NB4 (cell line): ENCODE measurements around the gene GLRX.
"Not testable (repeated sequence)": the region's sequence is repeated elsewhere in the genome, so short reads cannot be mapped to it uniquely, and the experiment has no call there.

Experiments
- DNase-seq: peaks from one replicate; pipeline ENCODE4 v3.0.0; 2010; ENCODE audit warnings: low read depth
- H3K4me3 ChIP-seq: one replicate; pipeline ENCODE4 v1.5.1; 2011; ENCODE audit warnings: mild to moderate bottlenecking, low read depth, low read length, moderate library complexity
- MYC ChIP-seq: IDR thresholded peaks from 2 replicates; pipeline ENCODE4 v1.6.1; 2011; ENCODE audit warnings: low read depth, low read length
- POLR2A ChIP-seq: IDR thresholded peaks from 2 replicates; pipeline ENCODE4 v1.6.1; 2011; ENCODE audit warnings: mild to moderate bottlenecking; ENCODE audit not compliant: insufficient read length; ENCODE audit errors: extremely low read depth
- TF ChIP-seq, protein P1 (sequence below): IDR thresholded peaks from one replicate; pipeline ENCODE4 v1.5.1; 2012; ENCODE audit warnings: low read depth, low read length
- TF ChIP-seq, protein P2 (sequence below): IDR thresholded peaks from 2 replicates; pipeline ENCODE4 v1.6.1; 2011; ENCODE audit warnings: low read depth, low read length

Gene GLRX

DNA sequence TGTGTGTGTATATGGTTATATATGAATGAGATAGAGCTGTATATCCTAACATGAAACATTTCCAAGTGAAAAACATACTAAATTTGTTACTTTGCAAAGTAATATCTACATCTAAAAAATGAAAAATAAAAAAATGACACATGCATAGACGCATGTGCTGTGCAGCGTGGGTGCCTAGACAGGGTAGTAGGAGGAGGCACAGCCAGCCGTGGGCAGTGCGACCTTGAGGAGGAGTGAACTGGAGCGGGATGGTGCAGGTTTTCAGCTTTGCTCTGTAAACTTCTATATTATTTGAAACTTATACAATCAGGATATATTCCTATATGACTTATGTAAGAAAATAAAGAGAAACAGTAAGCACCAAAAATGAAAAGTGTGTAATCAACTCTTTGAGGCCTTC is 15.0 kb upstream of the GLRX start:
- no peak overlapping the region for H3K4me3 ChIP-seq
- no peak for DNase-seq
- TF ChIP-seq, protein P1, sequence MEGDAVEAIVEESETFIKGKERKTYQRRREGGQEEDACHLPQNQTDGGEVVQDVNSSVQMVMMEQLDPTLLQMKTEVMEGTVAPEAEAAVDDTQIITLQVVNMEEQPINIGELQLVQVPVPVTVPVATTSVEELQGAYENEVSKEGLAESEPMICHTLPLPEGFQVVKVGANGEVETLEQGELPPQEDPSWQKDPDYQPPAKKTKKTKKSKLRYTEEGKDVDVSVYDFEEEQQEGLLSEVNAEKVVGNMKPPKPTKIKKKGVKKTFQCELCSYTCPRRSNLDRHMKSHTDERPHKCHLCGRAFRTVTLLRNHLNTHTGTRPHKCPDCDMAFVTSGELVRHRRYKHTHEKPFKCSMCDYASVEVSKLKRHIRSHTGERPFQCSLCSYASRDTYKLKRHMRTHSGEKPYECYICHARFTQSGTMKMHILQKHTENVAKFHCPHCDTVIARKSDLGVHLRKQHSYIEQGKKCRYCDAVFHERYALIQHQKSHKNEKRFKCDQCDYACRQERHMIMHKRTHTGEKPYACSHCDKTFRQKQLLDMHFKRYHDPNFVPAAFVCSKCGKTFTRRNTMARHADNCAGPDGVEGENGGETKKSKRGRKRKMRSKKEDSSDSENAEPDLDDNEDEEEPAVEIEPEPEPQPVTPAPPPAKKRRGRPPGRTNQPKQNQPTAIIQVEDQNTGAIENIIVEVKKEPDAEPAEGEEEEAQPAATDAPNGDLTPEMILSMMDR, result no peak
- TF ChIP-seq MYC (no peak), POLR2A (no peak)
- TF ChIP-seq, protein P2, sequence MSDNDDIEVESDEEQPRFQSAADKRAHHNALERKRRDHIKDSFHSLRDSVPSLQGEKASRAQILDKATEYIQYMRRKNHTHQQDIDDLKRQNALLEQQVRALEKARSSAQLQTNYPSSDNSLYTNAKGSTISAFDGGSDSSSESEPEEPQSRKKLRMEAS, result no peak

DNA sequence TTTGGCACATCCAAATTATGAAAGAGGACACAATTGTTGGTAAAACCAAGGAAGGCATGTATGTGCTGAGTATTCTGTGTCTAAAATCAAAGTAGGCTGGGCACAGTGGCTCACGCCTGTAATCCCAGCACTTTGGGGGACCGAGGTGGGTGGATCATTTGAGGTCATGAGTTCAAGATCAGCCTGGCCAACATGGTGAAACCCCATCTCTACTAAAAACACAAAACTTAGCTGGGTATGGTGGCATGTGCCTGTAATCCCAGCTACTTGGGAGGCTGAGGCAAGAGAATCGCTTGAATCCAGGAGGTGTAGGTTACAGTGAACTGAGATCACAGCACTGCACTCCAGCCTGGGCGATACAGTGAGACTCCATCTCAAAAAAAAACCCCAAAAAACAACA is 14.4 kb upstream of the GLRX start:
- H3K4me3 ChIP-seq, DNase-seq: not testable (repeated sequence)

DNA sequence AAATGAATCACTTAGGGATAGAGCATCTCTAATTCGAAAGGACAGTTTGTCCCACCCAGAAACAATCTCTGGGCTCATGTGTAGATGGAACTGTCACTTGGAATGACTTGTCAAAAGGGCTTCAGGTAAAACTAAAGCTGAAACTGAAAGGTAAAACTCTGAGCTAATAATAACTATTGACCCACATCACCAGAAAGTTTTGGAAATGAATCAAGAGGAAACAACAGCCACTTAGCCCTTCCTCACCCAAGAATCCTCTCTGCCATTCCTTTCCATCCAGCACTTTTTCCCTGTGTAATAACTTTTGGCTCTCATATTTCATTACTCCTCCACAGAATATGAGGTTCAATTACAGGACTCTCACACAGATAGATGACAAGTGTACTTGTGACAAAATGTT is 14.0 kb upstream of the GLRX start:
- H3K4me3 ChIP-seq, result peak overlapping the region; percentile 62
- no peak for DNase-seq
- TF ChIP-seq MYC, result no peak
- TF ChIP-seq POLR2A, result no peak
- TF ChIP-seq, protein P1, result no peak
- TF ChIP-seq, protein P2, result no peak

DNA sequence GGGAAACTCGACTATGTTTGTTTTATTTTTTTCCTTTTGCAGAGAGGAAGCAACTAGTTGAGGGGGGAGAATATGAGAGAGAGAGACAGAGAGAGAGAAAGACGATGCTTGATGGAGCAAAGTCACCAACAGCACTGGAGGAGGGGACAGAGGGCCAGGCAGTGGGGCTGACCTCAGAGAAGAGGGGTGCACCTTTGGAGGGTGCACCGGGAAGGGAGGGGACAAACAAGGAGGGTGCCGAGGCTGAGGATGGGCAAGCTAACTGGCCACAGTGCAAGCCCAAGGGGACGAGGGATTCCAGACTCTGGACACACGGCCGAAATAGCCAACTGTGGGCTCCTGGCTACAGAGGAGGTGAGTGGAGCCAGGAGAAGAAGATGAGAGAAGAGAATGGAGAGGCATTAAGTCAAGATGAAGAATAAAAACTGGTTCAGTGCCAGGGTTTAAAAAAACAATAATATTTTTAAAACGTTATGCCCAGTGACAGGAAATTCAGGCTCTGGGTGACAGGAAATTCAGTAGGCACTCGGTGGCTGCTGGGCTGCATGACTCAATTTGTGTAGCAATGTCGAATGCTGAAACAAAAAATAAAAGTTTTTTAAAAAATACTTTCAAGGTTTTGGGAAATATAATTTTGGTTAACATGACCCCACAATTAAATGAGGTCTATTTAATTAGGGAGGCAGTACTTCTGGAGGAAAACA is 13.3 kb upstream of the GLRX start:
- peak overlapping the region; percentile 62 for H3K4me3 ChIP-seq
- peak; percentile 48 for DNase-seq
- TF ChIP-seq MYC, result no peak
- TF ChIP-seq, protein P1, result no peak
- no peak for TF ChIP-seq POLR2A
- TF ChIP-seq, protein P2, result no peak; the same call in 1 of the 2 replicates

DNA sequence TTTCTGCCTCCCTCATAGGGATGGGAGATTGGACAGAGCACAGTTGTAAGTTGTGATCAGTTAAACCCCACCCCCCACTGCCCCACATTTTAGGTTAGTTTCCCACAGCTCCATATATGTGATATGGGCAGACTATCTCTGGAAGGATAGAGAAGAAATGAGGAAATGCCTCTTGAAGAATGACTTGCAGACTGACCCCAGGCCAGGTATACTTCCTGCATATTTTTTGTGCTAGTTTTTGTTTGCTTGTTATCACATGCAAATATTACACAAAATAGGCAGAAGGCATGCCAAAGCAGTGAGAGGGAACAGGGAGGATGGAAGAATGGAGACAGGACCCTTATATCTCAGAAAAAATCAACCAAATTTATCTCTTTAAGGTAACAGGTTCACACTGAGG is 10.1 kb upstream of the GLRX start:
- H3K4me3 ChIP-seq, result no peak overlapping the region
- TF ChIP-seq POLR2A (no peak), MYC (no peak)
- TF ChIP-seq, protein P2, result no peak
- TF ChIP-seq, protein P1, result no peak
- no peak for DNase-seq

DNA sequence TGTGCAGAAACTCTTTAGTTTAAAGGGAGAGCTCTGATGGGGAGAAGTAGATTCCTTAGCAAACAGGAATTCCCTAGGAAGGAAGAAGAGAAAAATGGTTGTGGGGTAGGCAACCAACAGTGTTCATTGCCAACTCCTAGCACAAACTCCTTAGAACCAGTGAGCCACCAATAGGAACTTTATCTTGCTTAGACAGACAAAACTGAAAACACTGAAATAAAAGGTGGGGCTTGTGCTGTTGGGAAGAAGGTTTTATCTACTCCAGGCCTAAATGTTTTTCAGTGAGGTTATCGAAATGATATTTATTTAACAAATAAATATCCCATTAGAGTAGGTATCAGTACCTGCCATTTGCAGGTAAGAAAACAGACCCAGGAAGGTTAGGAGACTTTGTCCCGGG is 7.7 kb upstream of the GLRX start:
- H3K4me3 ChIP-seq, result no peak overlapping the region
- TF ChIP-seq, protein P1, result no peak
- TF ChIP-seq POLR2A (no peak), MYC (no peak)
- TF ChIP-seq, protein P2, result no peak
- no peak for DNase-seq
